Esophagus muscularis mucosa (tissue), 3 donors: Measurements from ENCODE around the gene NR2F1-AS1.

ENCODE experiments used
- CTCF ChIP-seq, 3 experiments: fragments of 200-600 bp in 2 of 3; fragments of 450-650 bp in 1 of 3; sonication (generic) in 2 of 3; IDR thresholded peaks; one replicate each; pipeline ENCODE4 v1.5.1; 2017 to 2019; ENCODE audit warnings: antibody characterized with exemption in 3 of 3, mild to moderate bottlenecking in 2 of 3, moderate library complexity in 1 of 3
- EP300 ChIP-seq: sonication (generic); formaldehyde crosslinking; IDR thresholded peaks from one replicate; pipeline ENCODE4 v1.6.1; 2017; ENCODE audit warnings: antibody characterized with exemption

- TF ChIP-seq CTCF (IDR thresholded peaks at IDR 0.05) (peak; percentile 38 to 51 (median 48)), EP300 (no peak)
Measured at GRCh38 chr5:93607367-93608258, 26.6 kb upstream of the NR2F1-AS1 start.
